Measurements from ENCODE around the gene GOLT1A. TPM values are rescaled to one million over a fixed set of nuclear protein-coding genes. Genes with fewer than 3 reads are reported as not detected.

Gene GOLT1A
- polyA plus RNA-seq, 1 donor from 2014 or later = not detected

DNA sequence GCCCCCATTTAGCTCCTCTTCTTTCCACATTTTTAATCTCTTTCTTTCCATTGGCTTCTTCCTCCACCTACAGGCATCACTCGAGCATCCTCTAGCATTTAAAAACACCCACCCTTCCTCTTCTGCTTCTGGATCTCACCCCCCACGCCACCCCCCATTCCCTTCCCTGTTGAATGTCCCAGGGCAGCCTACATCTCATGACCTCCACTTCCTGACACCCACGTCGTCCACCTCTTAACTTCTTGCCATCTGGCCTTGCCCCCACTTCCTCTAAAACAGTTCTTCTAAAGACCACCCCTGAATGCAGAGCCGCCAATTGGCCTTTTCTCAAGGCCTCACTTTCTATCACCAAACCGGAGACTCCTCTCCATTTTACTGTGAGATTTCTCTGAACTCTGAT is 55.8 kb downstream of the GOLT1A start:
- H3K27ac ChIP-seq (ENCODE audit: low read length) = no peak overlapping the region
- no peak overlapping the region for H3K4me2 ChIP-seq (ENCODE audit: low read length)
- no peak overlapping the region for H2AFZ ChIP-seq (ENCODE audit: low read depth, low read length)
- no peak overlapping the region for H3K4me3 ChIP-seq (ENCODE audit: low read length)
- H3K9me2 ChIP-seq (ENCODE audit: insufficient read depth, low read length) = no peaks in the 10 kb centered on the region
- peaks cover 13% of the 10 kb centered on the region for H3K27me3 ChIP-seq (ENCODE audit: insufficient read depth, low read depth, low read length)
- no peak for TF ChIP-seq TAF1 (IDR thresholded peaks at IDR 0.05; ENCODE audit: low read depth)
- no peak for TF ChIP-seq SMC3 (conservative IDR thresholded peaks at IDR 0.05; ENCODE audit: poor library complexity)
- no peak for TF ChIP-seq RAD21 (conservative IDR thresholded peaks at IDR 0.05)
- TF ChIP-seq REST (IDR thresholded peaks at IDR 0.05; ENCODE audit: borderline replicate concordance) = no peak
- no peak for TF ChIP-seq CTCF (IDR thresholded peaks at IDR 0.05; ENCODE audit: poor library complexity, severe bottlenecking)
- no peak for TF ChIP-seq MXI1 (conservative IDR thresholded peaks at IDR 0.05; ENCODE audit: poor library complexity, severe bottlenecking)
- no peak for TF ChIP-seq EZH2 (IDR thresholded peaks at IDR 0.05; ENCODE audit: borderline replicate concordance, insufficient read depth, low read length, poor library complexity, severe bottlenecking)
- no peak for TF ChIP-seq EP300 (conservative IDR thresholded peaks at IDR 0.05; ENCODE audit: poor library complexity, severe bottlenecking)
- TF ChIP-seq POLR2AphosphoS5 (IDR thresholded peaks at IDR 0.05) = no peak
- H3F3A ChIP-seq (ENCODE audit: insufficient read depth, low read length, poor library complexity, severe bottlenecking) = no peaks in the 10 kb centered on the region
- H3K9me3 ChIP-seq (ENCODE audit: low read length) = no peaks in the 10 kb centered on the region
- no peaks in the 10 kb centered on the region for H3K79me2 ChIP-seq (replicated peaks; ENCODE audit: insufficient read depth, low read length)
- no peaks in the 10 kb centered on the region for H4K20me1 ChIP-seq (ENCODE audit: insufficient read depth)
- no peaks in the 10 kb centered on the region for H3K36me3 ChIP-seq (ENCODE audit: insufficient read depth, low read length)
- H3K9ac ChIP-seq (ENCODE audit: low read length) = no peak overlapping the region

GRCh38 chr1:204155881-204156280 is 57.9 kb downstream of the GOLT1A start:
- Histone ChIP-seq H3K36me3 (ENCODE audit: insufficient read depth, low read length) (no peaks in the 10 kb centered on the region), H3K79me2 (replicated peaks; ENCODE audit: insufficient read depth, low read length) (no peaks in the 10 kb centered on the region), H3K9me2 (ENCODE audit: insufficient read depth, low read length) (no peaks in the 10 kb centered on the region), H3K9me3 (ENCODE audit: low read length) (no peaks in the 10 kb centered on the region), H3K4me2 (ENCODE audit: low read length) (no peak overlapping the region), H3K9ac (ENCODE audit: low read length) (no peak overlapping the region), H3F3A (ENCODE audit: insufficient read depth, low read length, poor library complexity, severe bottlenecking) (no peaks in the 10 kb centered on the region), H3K4me3 (ENCODE audit: low read length) (no peak overlapping the region), H4K20me1 (ENCODE audit: insufficient read depth) (no peaks in the 10 kb centered on the region), H3K27ac (ENCODE audit: low read length) (no peak overlapping the region), H3K27me3 (ENCODE audit: insufficient read depth, low read depth, low read length) (peaks cover 19% of the 10 kb centered on the region), H2AFZ (ENCODE audit: low read depth, low read length) (no peak overlapping the region)
- TF ChIP-seq MXI1 (conservative IDR thresholded peaks at IDR 0.05; ENCODE audit: poor library complexity, severe bottlenecking) = no peak
- TF ChIP-seq EP300 (conservative IDR thresholded peaks at IDR 0.05; ENCODE audit: poor library complexity, severe bottlenecking) = no peak
- no peak for TF ChIP-seq EZH2 (IDR thresholded peaks at IDR 0.05; ENCODE audit: borderline replicate concordance, insufficient read depth, low read length, poor library complexity, severe bottlenecking)
- no peak for TF ChIP-seq POLR2AphosphoS5 (IDR thresholded peaks at IDR 0.05)
- TF ChIP-seq TAF1 (IDR thresholded peaks at IDR 0.05; ENCODE audit: low read depth) = no peak
- no peak for TF ChIP-seq CTCF (IDR thresholded peaks at IDR 0.05; ENCODE audit: poor library complexity, severe bottlenecking)
- no peak for TF ChIP-seq REST (IDR thresholded peaks at IDR 0.05; ENCODE audit: borderline replicate concordance)
- TF ChIP-seq RAD21 (conservative IDR thresholded peaks at IDR 0.05) = no peak
- TF ChIP-seq SMC3 (conservative IDR thresholded peaks at IDR 0.05; ENCODE audit: poor library complexity) = no peak

Measured in neural cell (in vitro differentiated cells).